ENCODE results near the gene PUSL1.

PUSL1 gene

GRCh38 chr1:1286313-1287261, 21.8 kb upstream of the PUSL1 start:
- Histone ChIP-seq H3K36me3 (replicated peaks; ENCODE audit: low read depth, low read length) (no peaks in the 10 kb centered on the region), H3K4me1 (ENCODE audit: low read length) (peaks cover 3% of the 10 kb centered on the region; the same call in 1 of the 2 replicates), H3K4me3 (ENCODE audit: low read length) (no peak overlapping the region), H3K4me2 (ENCODE audit: low read length) (no peak overlapping the region), H3K27me3 (ENCODE audit: low read depth, low read length) (no peaks in the 10 kb centered on the region), H3K79me2 (ENCODE audit: low read length) (no peaks in the 10 kb centered on the region), H3K9ac (ENCODE audit: low read length) (no peak overlapping the region), H2AFZ (ENCODE audit: low read depth, low read length) (no peak overlapping the region), H3K9me3 (ENCODE audit: insufficient read depth, low read length) (no peaks in the 10 kb centered on the region), H4K20me1 (ENCODE audit: insufficient read depth, low read length) (no peaks in the 10 kb centered on the region), H3K27ac (ENCODE audit: low read length) (no peak overlapping the region)
- no peak for TF ChIP-seq EZH2phosphoT487 (IDR thresholded peaks at IDR 0.05; ENCODE audit: low read depth)
- no peak for TF ChIP-seq CTCF (IDR thresholded peaks at IDR 0.05; ENCODE audit: low read depth, low read length)

- TF ChIP-seq EZH2phosphoT487 (IDR thresholded peaks at IDR 0.05; ENCODE audit: low read depth): no peak
- TF ChIP-seq CTCF (IDR thresholded peaks at IDR 0.05; ENCODE audit: low read depth, low read length): no peak
Observed at GRCh38 chr1:1287288-1288110, 20.9 kb upstream of the PUSL1 start.

GRCh38 chr1:1290238-1290731, 18.1 kb upstream of the PUSL1 start:
- no peak overlapping the region for H2AFZ ChIP-seq (ENCODE audit: low read depth, low read length)

More at GRCh38 chr1:1287288-1288110, 20.9 kb upstream of the PUSL1 start:
- Histone ChIP-seq H4K20me1 (ENCODE audit: insufficient read depth, low read length) (no peaks in the 10 kb centered on the region), H3K4me1 (ENCODE audit: low read length) (peaks cover 3% of the 10 kb centered on the region; the same call in 1 of the 2 replicates), H3K27me3 (ENCODE audit: low read depth, low read length) (no peaks in the 10 kb centered on the region), H3K4me3 (ENCODE audit: low read length) (no peak overlapping the region), H3K36me3 (replicated peaks; ENCODE audit: low read depth, low read length) (no peaks in the 10 kb centered on the region), H3K4me2 (ENCODE audit: low read length) (no peak overlapping the region), H3K79me2 (ENCODE audit: low read length) (no peaks in the 10 kb centered on the region), H3K9ac (ENCODE audit: low read length) (no peak overlapping the region), H2AFZ (ENCODE audit: low read depth, low read length) (no peak overlapping the region), H3K9me3 (ENCODE audit: insufficient read depth, low read length) (no peaks in the 10 kb centered on the region), H3K27ac (ENCODE audit: low read length) (no peak overlapping the region)

More at GRCh38 chr1:1290238-1290731, 18.1 kb upstream of the PUSL1 start:
- Histone ChIP-seq H3K27me3 (ENCODE audit: low read depth, low read length) (no peaks in the 10 kb centered on the region), H3K9ac (ENCODE audit: low read length) (no peak overlapping the region), H3K79me2 (ENCODE audit: low read length) (no peaks in the 10 kb centered on the region), H3K27ac (ENCODE audit: low read length) (no peak overlapping the region), H3K4me2 (ENCODE audit: low read length) (no peak overlapping the region), H4K20me1 (ENCODE audit: insufficient read depth, low read length) (no peaks in the 10 kb centered on the region), H3K4me3 (ENCODE audit: low read length) (no peak overlapping the region), H3K36me3 (replicated peaks; ENCODE audit: low read depth, low read length) (no peaks in the 10 kb centered on the region), H3K9me3 (ENCODE audit: insufficient read depth, low read length) (no peaks in the 10 kb centered on the region), H3K4me1 (ENCODE audit: low read length) (no peaks in the 10 kb centered on the region)
- TF ChIP-seq CTCF (IDR thresholded peaks at IDR 0.05; ENCODE audit: low read depth, low read length): no peak
- no peak for TF ChIP-seq EZH2phosphoT487 (IDR thresholded peaks at IDR 0.05; ENCODE audit: low read depth)

Data from OCI-LY3 (cell line).